GM12864 (cell line): Measurements from ENCODE around the gene NACC1.
A peak's percentile ranks its signal among the peaks of the same experiment; 100 is the strongest.

Experiments
- DNase-seq: peaks from one replicate; pipeline ENCODE4 v3.0.0-alpha.2; 2011; ENCODE audit warnings: low read depth
- H3K4me3 ChIP-seq: 2 replicates; pipeline ENCODE4 v1.5.1; 2011; ENCODE audit warnings: mild to moderate bottlenecking, low read depth, low read length, control low read depth
- TF ChIP-seq, protein P1 (sequence below): IDR thresholded peaks from 2 replicates; pipeline ENCODE4 v1.5.1; 2011; ENCODE audit warnings: low read depth, mild to moderate bottlenecking, moderate library complexity, low read length, control low read depth, inconsistent platforms; ENCODE audit errors: missing control alignments

The NACC1 gene

DNA sequence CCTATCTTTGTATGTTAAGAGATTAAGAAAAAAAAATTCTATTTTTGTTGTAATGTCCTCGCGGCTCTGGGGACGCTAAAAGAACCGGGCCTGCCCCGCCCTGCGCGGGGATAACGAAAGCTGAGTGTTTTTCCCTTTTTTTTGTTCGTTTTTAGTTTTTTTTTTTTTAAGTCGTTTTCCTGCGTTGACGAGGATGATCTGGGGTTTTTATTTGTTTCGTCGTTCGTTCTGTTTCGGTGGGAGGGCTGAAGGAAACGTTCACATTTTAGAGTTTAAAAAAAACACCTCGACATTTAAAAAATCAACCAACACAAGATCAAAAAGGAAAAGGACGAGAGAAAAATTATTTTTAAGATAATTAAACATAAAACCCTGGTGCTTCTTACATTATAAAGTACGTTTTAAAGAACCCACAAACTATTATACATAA lies 21.0 kb upstream of the NACC1 start:
- TF ChIP-seq, protein P1, sequence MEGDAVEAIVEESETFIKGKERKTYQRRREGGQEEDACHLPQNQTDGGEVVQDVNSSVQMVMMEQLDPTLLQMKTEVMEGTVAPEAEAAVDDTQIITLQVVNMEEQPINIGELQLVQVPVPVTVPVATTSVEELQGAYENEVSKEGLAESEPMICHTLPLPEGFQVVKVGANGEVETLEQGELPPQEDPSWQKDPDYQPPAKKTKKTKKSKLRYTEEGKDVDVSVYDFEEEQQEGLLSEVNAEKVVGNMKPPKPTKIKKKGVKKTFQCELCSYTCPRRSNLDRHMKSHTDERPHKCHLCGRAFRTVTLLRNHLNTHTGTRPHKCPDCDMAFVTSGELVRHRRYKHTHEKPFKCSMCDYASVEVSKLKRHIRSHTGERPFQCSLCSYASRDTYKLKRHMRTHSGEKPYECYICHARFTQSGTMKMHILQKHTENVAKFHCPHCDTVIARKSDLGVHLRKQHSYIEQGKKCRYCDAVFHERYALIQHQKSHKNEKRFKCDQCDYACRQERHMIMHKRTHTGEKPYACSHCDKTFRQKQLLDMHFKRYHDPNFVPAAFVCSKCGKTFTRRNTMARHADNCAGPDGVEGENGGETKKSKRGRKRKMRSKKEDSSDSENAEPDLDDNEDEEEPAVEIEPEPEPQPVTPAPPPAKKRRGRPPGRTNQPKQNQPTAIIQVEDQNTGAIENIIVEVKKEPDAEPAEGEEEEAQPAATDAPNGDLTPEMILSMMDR = no peak
- no peak overlapping the region for H3K4me3 ChIP-seq
- DNase-seq = no peak

DNA sequence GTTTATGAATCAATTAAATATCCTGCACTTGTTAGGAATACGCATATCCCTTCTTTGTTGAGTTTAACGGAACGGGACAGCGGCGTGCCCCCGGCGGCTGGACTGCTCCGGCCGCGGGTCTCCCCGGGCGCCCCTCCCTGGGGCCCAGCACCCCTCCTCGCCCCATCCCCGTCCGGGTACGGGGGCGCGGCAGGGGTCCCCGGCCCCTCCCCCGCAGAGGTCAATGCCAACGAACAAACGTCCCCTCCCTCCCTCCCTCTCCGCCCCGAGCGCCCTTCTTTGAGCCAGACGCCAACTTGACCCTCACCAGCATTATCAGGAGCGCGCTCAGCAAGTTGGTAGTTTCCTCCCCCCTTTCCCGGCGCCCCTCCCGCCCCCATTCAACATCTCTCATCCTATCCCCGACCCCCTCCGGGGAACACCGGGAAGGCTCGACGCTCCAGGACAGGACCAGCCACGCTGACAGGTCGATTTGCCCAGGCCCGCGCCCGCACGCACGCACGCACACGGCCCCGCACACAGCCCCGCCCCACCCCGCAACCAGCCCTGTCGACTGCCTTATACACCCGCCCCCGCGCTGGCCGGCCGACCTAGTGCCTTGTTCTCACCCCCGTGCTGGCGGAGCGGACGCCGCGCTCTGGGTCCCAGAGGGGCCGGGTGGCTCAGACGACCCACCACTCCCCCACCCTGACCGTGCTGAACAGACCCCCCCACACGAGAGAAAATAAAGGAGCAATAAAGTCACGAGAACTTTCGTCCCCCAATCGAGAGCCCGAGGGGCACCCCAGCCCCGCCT lies 20.4 kb upstream of the NACC1 start:
- no peak for DNase-seq
- TF ChIP-seq, protein P1 = no peak
- no peak overlapping the region for H3K4me3 ChIP-seq

DNA sequence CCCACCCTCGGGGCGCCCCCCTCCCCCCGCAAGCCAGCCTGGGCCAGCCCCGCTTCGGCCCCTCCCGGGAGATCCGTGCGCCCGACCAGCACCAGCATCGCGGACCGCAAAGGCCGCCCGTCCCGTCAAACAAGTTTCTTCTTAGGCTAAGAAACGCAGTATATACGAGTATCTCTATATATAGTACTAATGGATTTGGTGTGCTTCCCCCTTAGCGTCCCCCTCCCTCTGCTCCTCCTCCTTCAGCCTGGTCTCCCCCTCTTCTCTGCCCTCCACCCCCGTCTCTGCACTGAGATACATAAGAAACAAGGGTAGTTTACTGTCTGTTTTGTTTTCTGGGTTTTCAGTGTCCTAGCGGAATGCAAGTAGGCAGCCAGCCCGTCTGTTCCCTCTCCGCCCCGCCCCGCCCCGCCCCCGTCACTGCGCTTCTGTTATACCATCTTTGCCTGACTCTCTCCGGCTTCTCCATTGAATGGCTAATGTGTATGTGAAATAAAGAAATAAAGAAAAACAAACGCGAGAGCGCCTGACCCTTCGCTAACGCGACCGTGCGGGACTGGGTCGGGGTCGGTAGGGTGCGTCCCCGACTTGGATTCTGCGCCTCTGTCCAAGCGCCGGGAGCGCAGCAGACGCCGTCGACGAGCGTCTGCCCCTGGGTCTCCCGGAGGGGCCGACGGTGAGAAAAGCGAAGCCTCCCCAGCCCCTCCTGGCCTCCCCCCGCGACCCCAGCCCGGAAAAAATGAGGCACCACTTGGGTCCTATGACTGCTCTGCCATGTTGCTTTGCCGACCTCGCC lies 19.6 kb upstream of the NACC1 start:
- no peak overlapping the region; the same call in 1 of the 2 replicates for H3K4me3 ChIP-seq
- TF ChIP-seq, protein P1 = no peak
- DNase-seq = no peak

DNA sequence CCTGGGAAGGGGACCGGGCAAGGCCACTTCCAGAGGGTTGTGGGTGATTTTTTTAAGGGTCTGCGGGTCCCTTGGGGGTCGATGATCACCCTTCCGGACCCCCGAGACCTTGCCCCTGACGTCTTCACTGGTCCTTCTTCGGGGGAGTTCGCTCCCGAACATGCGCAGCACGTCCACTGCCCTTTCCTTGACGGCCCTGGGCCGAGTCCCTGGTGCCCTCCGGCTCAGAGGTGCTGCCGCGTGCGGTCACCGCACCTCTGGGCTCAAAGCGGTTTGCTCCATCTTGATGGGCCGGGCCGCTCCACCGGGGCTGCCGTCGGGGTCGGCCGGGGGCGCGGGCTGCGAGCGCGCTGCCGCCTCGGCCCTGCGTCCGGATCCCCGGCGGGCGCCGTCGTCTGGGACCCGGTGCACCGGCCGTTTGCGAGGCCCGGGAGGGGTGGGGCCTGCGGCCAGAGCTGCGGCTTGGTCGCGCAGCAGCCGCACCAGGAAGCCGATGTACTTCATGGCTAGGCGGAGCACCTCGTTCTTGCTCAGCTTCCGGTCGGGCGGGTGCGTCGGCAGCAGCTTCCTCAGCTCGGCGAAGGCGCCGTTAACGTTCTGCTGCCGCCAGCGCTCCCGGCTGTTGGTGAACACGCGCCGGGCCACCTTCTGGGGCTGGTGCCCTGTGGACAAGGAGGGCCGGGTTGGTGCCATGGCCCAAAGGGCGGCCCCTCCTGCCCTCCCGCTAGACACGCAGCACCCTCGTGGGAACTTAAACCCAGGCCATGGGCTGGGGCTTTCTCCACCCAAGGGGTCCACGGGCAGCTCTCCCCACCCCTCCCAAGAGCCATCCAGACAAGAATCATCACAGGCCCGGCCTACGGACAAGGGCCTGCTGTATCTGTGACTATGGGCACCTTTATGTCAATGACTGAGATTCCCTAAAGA lies 18.7 kb upstream of the NACC1 start:
- no peak for DNase-seq
- H3K4me3 ChIP-seq = peak overlapping the region; percentile 39
- TF ChIP-seq, protein P1 = no peak

DNA sequence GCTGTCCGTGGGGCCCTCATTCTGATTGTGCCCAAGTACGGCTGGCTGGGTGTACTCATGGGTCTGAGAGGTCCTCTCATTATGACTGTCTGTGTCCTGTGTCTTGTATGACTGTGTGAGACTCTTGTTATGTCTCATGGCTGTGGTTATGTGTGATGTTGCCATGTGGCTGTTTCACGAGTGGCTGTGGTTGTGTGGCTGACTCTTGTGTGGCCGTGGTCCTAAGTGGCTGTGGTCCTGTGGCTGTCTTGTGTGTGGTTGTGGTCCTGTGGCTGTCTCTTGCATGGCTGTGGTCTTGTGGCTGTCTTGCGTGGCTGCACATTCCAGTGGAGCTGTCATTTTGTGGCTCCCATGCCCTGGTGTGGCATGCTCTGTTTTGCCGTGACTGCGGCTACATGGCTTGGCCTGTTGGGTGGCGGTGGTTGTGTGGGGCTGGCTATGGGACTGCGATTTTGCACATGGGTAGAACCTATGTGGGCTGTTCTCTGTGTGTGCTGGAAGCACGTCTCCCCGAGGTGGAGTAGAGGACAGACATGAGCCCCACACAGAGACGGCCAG lies 18.0 kb upstream of the NACC1 start:
- no peak overlapping the region; the same call in 1 of the 2 replicates for H3K4me3 ChIP-seq
- TF ChIP-seq, protein P1 = no peak
- peak; percentile 81 for DNase-seq
